ENCODE measurements around the gene POLR1G.
"Not testable (repeated sequence)": the region's sequence is repeated elsewhere in the genome, so short reads cannot be mapped to it uniquely, and the experiment has no call there.

The POLR1G gene

GRCh38 chr19:45410330-45410729, 3.9 kb downstream of the POLR1G start:
- not testable (repeated sequence) for H3K9me3 ChIP-seq (ENCODE audit: control insufficient read depth in 1 of 2, low read length in 2 of 2); H3K27me3 ChIP-seq (ENCODE audit: low read depth, low read length); H3K27ac ChIP-seq (ENCODE audit: low read length); H3K4me3 ChIP-seq (ENCODE audit: low read depth in 1 of 2, low read length in 2 of 2)
- Histone ChIP-seq H3K4me1 (ENCODE audit: control insufficient read depth in 1 of 2, insufficient read depth in 2 of 2, low read length in 2 of 2) (peaks cover 4 to 14% of the 10 kb centered on the region in 2 donors), H3K36me3 (ENCODE audit: control insufficient read depth in 1 of 2, insufficient read depth in 2 of 2, low read length in 2 of 2) (peaks cover 12 to 34% of the 10 kb centered on the region in 2 donors)

GRCh38 chr19:45413497-45413896, 7.1 kb downstream of the POLR1G start:
- Histone ChIP-seq H3K4me1 (ENCODE audit: control insufficient read depth in 1 of 2, insufficient read depth in 2 of 2, low read length in 2 of 2) (peaks cover 0 to 7% of the 10 kb centered on the region in 2 donors), H3K36me3 (ENCODE audit: control insufficient read depth in 1 of 2, insufficient read depth in 2 of 2, low read length in 2 of 2) (peaks cover 12 to 24% of the 10 kb centered on the region in 2 donors), H3K27ac (ENCODE audit: low read length) (no peak overlapping the region), H3K9me3 (ENCODE audit: control insufficient read depth in 1 of 2, low read length in 2 of 2) (no peaks in the 10 kb centered on the region), H3K4me3 (ENCODE audit: low read depth in 1 of 2, low read length in 2 of 2) (no peak overlapping the region), H3K27me3 (ENCODE audit: low read depth, low read length) (no peaks in the 10 kb centered on the region)

- Histone ChIP-seq H3K36me3 (ENCODE audit: control insufficient read depth in 1 of 2, insufficient read depth in 2 of 2, low read length in 2 of 2) (peaks cover 12 to 18% of the 10 kb centered on the region in 2 donors), H3K4me1 (ENCODE audit: control insufficient read depth in 1 of 2, insufficient read depth in 2 of 2, low read length in 2 of 2) (peaks cover 0 to 7% of the 10 kb centered on the region in 2 donors), H3K9me3 (ENCODE audit: control insufficient read depth in 1 of 2, low read length in 2 of 2) (no peaks in the 10 kb centered on the region), H3K4me3 (ENCODE audit: low read depth in 1 of 2, low read length in 2 of 2) (no peak overlapping the region), H3K27ac (ENCODE audit: low read length) (no peak overlapping the region), H3K27me3 (ENCODE audit: low read depth, low read length) (no peaks in the 10 kb centered on the region)
These were observed 8.0 kb downstream of the POLR1G start for GRCh38 chr19:45414468-45414867.

GRCh38 chr19:45417151-45417550, 10.7 kb downstream of the POLR1G start:
- Histone ChIP-seq H3K4me1 (ENCODE audit: control insufficient read depth in 1 of 2, insufficient read depth in 2 of 2, low read length in 2 of 2) (peaks cover 0 to 13% of the 10 kb centered on the region in 2 donors), H3K9me3 (ENCODE audit: control insufficient read depth in 1 of 2, low read length in 2 of 2) (no peaks in the 10 kb centered on the region), H3K27ac (ENCODE audit: low read length) (no peak overlapping the region), H3K27me3 (ENCODE audit: low read depth, low read length) (no peaks in the 10 kb centered on the region), H3K36me3 (ENCODE audit: control insufficient read depth in 1 of 2, insufficient read depth in 2 of 2, low read length in 2 of 2) (peaks cover 12% of the 10 kb centered on the region in 2 donors), H3K4me3 (ENCODE audit: low read depth in 1 of 2, low read length in 2 of 2) (no peak overlapping the region)

GRCh38 chr19:45418802-45419201, 12.4 kb downstream of the POLR1G start:
- Histone ChIP-seq H3K27ac (ENCODE audit: low read length) (no peak overlapping the region), H3K36me3 (ENCODE audit: control insufficient read depth in 1 of 2, insufficient read depth in 2 of 2, low read length in 2 of 2) (peaks cover 4 to 7% of the 10 kb centered on the region in 2 donors), H3K27me3 (ENCODE audit: low read depth, low read length) (no peaks in the 10 kb centered on the region), H3K4me1 (ENCODE audit: control insufficient read depth in 1 of 2, insufficient read depth in 2 of 2, low read length in 2 of 2) (peaks cover 0 to 17% of the 10 kb centered on the region in 2 donors), H3K9me3 (ENCODE audit: control insufficient read depth in 1 of 2, low read length in 2 of 2) (no peaks in the 10 kb centered on the region), H3K4me3 (ENCODE audit: low read depth in 1 of 2, low read length in 2 of 2) (no peak overlapping the region)

GRCh38 chr19:45419396-45419795, 13.0 kb downstream of the POLR1G start:
- H3K27me3 ChIP-seq (ENCODE audit: low read depth, low read length), result no peaks in the 10 kb centered on the region
- H3K27ac ChIP-seq (ENCODE audit: low read length), result no peak overlapping the region
- H3K36me3 ChIP-seq (ENCODE audit: control insufficient read depth in 1 of 2, insufficient read depth in 2 of 2, low read length in 2 of 2), result peaks cover 0 to 5% of the 10 kb centered on the region in 2 donors
- H3K4me3 ChIP-seq (ENCODE audit: low read depth in 1 of 2, low read length in 2 of 2), result no peak overlapping the region
- peaks cover 0 to 16% of the 10 kb centered on the region in 2 donors for H3K4me1 ChIP-seq (ENCODE audit: control insufficient read depth in 1 of 2, insufficient read depth in 2 of 2, low read length in 2 of 2)
- H3K9me3 ChIP-seq (ENCODE audit: control insufficient read depth in 1 of 2, low read length in 2 of 2), result no peaks in the 10 kb centered on the region

- H3K36me3 ChIP-seq (ENCODE audit: control insufficient read depth in 1 of 2, insufficient read depth in 2 of 2, low read length in 2 of 2), result no peaks in the 10 kb centered on the region
- no peaks in the 10 kb centered on the region for H3K27me3 ChIP-seq (ENCODE audit: low read depth, low read length)
- H3K4me3 ChIP-seq (ENCODE audit: low read depth in 1 of 2, low read length in 2 of 2), result no peak overlapping the region
- peaks cover 0 to 16% of the 10 kb centered on the region in 2 donors for H3K4me1 ChIP-seq (ENCODE audit: control insufficient read depth in 1 of 2, insufficient read depth in 2 of 2, low read length in 2 of 2)
- H3K9me3 ChIP-seq (ENCODE audit: control insufficient read depth in 1 of 2, low read length in 2 of 2), result no peaks in the 10 kb centered on the region
- H3K27ac ChIP-seq (ENCODE audit: low read length), result no peak overlapping the region
These were observed 13.5 kb downstream of the POLR1G start for GRCh38 chr19:45419895-45420294.

GRCh38 chr19:45420356-45420755, 13.9 kb downstream of the POLR1G start:
- H3K4me1 ChIP-seq (ENCODE audit: control insufficient read depth in 1 of 2, insufficient read depth in 2 of 2, low read length in 2 of 2), result peaks cover 0 to 16% of the 10 kb centered on the region in 2 donors
- no peaks in the 10 kb centered on the region for H3K27me3 ChIP-seq (ENCODE audit: low read depth, low read length)
- H3K36me3 ChIP-seq (ENCODE audit: control insufficient read depth in 1 of 2, insufficient read depth in 2 of 2, low read length in 2 of 2), result no peaks in the 10 kb centered on the region
- no peak overlapping the region for H3K4me3 ChIP-seq (ENCODE audit: low read depth in 1 of 2, low read length in 2 of 2)
- no peak overlapping the region for H3K27ac ChIP-seq (ENCODE audit: low read length)
- H3K9me3 ChIP-seq (ENCODE audit: control insufficient read depth in 1 of 2, low read length in 2 of 2), result no peaks in the 10 kb centered on the region

GRCh38 chr19:45420871-45421270, 14.4 kb downstream of the POLR1G start:
- Histone ChIP-seq H3K36me3 (ENCODE audit: control insufficient read depth in 1 of 2, insufficient read depth in 2 of 2, low read length in 2 of 2) (no peaks in the 10 kb centered on the region), H3K27ac (ENCODE audit: low read length) (no peak overlapping the region), H3K9me3 (ENCODE audit: control insufficient read depth in 1 of 2, low read length in 2 of 2) (no peaks in the 10 kb centered on the region), H3K27me3 (ENCODE audit: low read depth, low read length) (no peaks in the 10 kb centered on the region), H3K4me3 (ENCODE audit: low read depth in 1 of 2, low read length in 2 of 2) (no peak overlapping the region), H3K4me1 (ENCODE audit: control insufficient read depth in 1 of 2, insufficient read depth in 2 of 2, low read length in 2 of 2) (peaks cover 0 to 16% of the 10 kb centered on the region in 2 donors)

- Histone ChIP-seq H3K9me3 (ENCODE audit: control insufficient read depth in 1 of 2, low read length in 2 of 2) (no peaks in the 10 kb centered on the region), H3K4me1 (ENCODE audit: control insufficient read depth in 1 of 2, insufficient read depth in 2 of 2, low read length in 2 of 2) (peaks cover 0 to 12% of the 10 kb centered on the region in 2 donors), H3K4me3 (ENCODE audit: low read depth in 1 of 2, low read length in 2 of 2) (no peak overlapping the region), H3K27ac (ENCODE audit: low read length) (no peak overlapping the region), H3K36me3 (ENCODE audit: control insufficient read depth in 1 of 2, insufficient read depth in 2 of 2, low read length in 2 of 2) (no peaks in the 10 kb centered on the region), H3K27me3 (ENCODE audit: low read depth, low read length) (no peaks in the 10 kb centered on the region)
These were observed 15.6 kb downstream of the POLR1G start for GRCh38 chr19:45421947-45422498.

- no peaks in the 10 kb centered on the region for H3K9me3 ChIP-seq (ENCODE audit: control insufficient read depth in 1 of 2, low read length in 2 of 2)
- peak overlapping the region; percentile 67 for H3K27ac ChIP-seq (ENCODE audit: low read length)
- no peaks in the 10 kb centered on the region for H3K36me3 ChIP-seq (ENCODE audit: control insufficient read depth in 1 of 2, insufficient read depth in 2 of 2, low read length in 2 of 2)
- H3K27me3 ChIP-seq (ENCODE audit: low read depth, low read length), result no peaks in the 10 kb centered on the region
- peak overlapping the region; percentile 74 to 81 for H3K4me3 ChIP-seq (ENCODE audit: low read depth in 1 of 2, low read length in 2 of 2)
- H3K4me1 ChIP-seq (ENCODE audit: control insufficient read depth in 1 of 2, insufficient read depth in 2 of 2, low read length in 2 of 2), result peaks cover 0 to 12% of the 10 kb centered on the region in 2 donors
These were observed 16.7 kb downstream of the POLR1G start for GRCh38 chr19:45423033-45423588.

Measured in muscle layer of duodenum (tissue), 2 donors.